Tibial nerve (tissue), 4 donors: ENCODE results near the gene SLC2A9. TPM values are rescaled to one million over a fixed set of nuclear protein-coding genes. Genes with fewer than 3 reads are reported as not detected.
"Not testable (repeated sequence)": the region's sequence is repeated elsewhere in the genome, so short reads cannot be mapped to it uniquely, and the experiment has no call there.

Experiments
- DNase-seq, 2 donors: peaks; one replicate each; pipeline ENCODE4 v3.0.0-alpha.2; 2019; ENCODE audit warnings: low spot score in 2 of 2
- H3K27ac ChIP-seq, 4 donors: fragments of 200-600 bp; sonication (generic) in 3 of 4; one replicate each; pipeline ENCODE4 v1.5.1; 2017 to 2019; ENCODE audit warnings: mild to moderate bottlenecking in 1 of 4
- H3K27me3 ChIP-seq, 2 donors: fragments of 200-600 bp; sonication (generic) in 1 of 2; one replicate each; pipeline versions ENCODE4 v1.5.1 to v1.6.0; 2017 to 2019
- H3K36me3 ChIP-seq, 3 donors: fragments of 200-600 bp; sonication (generic); one replicate each; pipeline ENCODE4 v1.5.1; 2018 to 2019
- H3K4me1 ChIP-seq, 4 donors: fragments of 200-600 bp; sonication (generic) in 3 of 4; one replicate each; pipeline ENCODE4 v1.5.1; 2017 to 2019
- H3K4me3 ChIP-seq, 4 donors: fragments of 200-600 bp; sonication (generic) in 3 of 4; one replicate each; pipeline ENCODE4 v1.5.1; 2017 to 2019; ENCODE audit warnings: mild to moderate bottlenecking in 1 of 4, moderate library complexity in 1 of 4
- H3K9me3 ChIP-seq, 4 donors: fragments of 200-600 bp; sonication (generic) in 3 of 4; one replicate each; pipeline ENCODE4 v1.5.1; 2017 to 2019
- CTCF ChIP-seq, 5 experiments: fragments of 200-600 bp in 3 of 5; fragments of 450-650 bp in 2 of 5; sonication (generic) in 3 of 5; IDR thresholded peaks; one replicate each; pipeline ENCODE4 v1.5.1; 2016 to 2019; ENCODE audit warnings: antibody characterized with exemption in 5 of 5, mild to moderate bottlenecking in 3 of 5, moderate library complexity in 2 of 5
- EP300 ChIP-seq, 2 donors: sonication (generic); formaldehyde crosslinking; IDR thresholded peaks; one replicate each; pipeline ENCODE4 v1.6.1; 2017; ENCODE audit warnings: antibody characterized with exemption in 2 of 2, mild to moderate bottlenecking in 1 of 2
- POLR2A ChIP-seq, 2 donors: fragments of 450-650 bp; IDR thresholded peaks; one replicate each; pipeline ENCODE4 v1.6.1; 2017; ENCODE audit warnings: antibody characterized with exemption in 2 of 2, mild to moderate bottlenecking in 2 of 2, moderate library complexity in 2 of 2
- WGBS, 2 donors: methylation state at CpG; one replicate each; pipeline ENCODE4 v1.1.5; 2018; 5-methylcytosine and 5-hydroxymethylcytosine counted together
- total RNA-seq, 4 donors: library from RNA; depleted of rRNA; stranded (reverse); fragments of >200 nt; gene quantifications; one replicate each; pipeline ENCODE4 v1.1.0, GENCODE V29; 2016

Gene SLC2A9
- total RNA-seq, 4 donors from 2014 or later = 2.7 to 10.7 (median 6.0) TPM

- DNase-seq = no peak
- TF ChIP-seq CTCF (IDR thresholded peaks at IDR 0.05) = no peak
- TF ChIP-seq EP300 (IDR thresholded peaks at IDR 0.05) = no peak
- no peak for TF ChIP-seq POLR2A (IDR thresholded peaks at IDR 0.05)
- WGBS, 2 donors = 86 to 92% methylated on average over 6 of the region's 6 CpGs
Observed at GRCh38 chr4:9983211-9983610, 38.1 kb downstream of the SLC2A9 start.

GRCh38 chr4:9981899-9982298 is 39.4 kb downstream of the SLC2A9 start:
- not testable (repeated sequence) for H3K27me3 ChIP-seq, DNase-seq, H3K4me1 ChIP-seq, H3K4me3 ChIP-seq, H3K9me3 ChIP-seq, H3K27ac ChIP-seq
- 94 to 96% methylated on average over 14 of the region's 14 CpGs for WGBS, 2 donors
- peaks cover 0 to 24% (median 0%) of the 10 kb centered on the region in 3 donors for H3K36me3 ChIP-seq

More at GRCh38 chr4:9983211-9983610, 38.1 kb downstream of the SLC2A9 start:
- H3K4me1 ChIP-seq = no peaks in the 10 kb centered on the region
- H3K27ac ChIP-seq = no peak overlapping the region
- peaks cover 0 to 24% (median 0%) of the 10 kb centered on the region in 3 donors for H3K36me3 ChIP-seq
- no peaks in the 10 kb centered on the region for H3K9me3 ChIP-seq
- H3K4me3 ChIP-seq = no peak overlapping the region
- H3K27me3 ChIP-seq = no peaks in the 10 kb centered on the region

- 96 to 97% methylated on average over 5 of the region's 5 CpGs for WGBS, 2 donors
- Histone ChIP-seq H3K27ac (no peak overlapping the region), H3K4me3 (no peak overlapping the region), H3K4me1 (no peaks in the 10 kb centered on the region), H3K27me3 (no peaks in the 10 kb centered on the region), H3K36me3 (peaks cover 0 to 29% (median 0%) of the 10 kb centered on the region in 3 donors), H3K9me3 (no peaks in the 10 kb centered on the region)
- TF ChIP-seq EP300 (IDR thresholded peaks at IDR 0.05) (no peak), CTCF (IDR thresholded peaks at IDR 0.05) (no peak), POLR2A (IDR thresholded peaks at IDR 0.05) (no peak)
- no peak for DNase-seq
Observed at GRCh38 chr4:9980898-9981297, 40.4 kb downstream of the SLC2A9 start.

- DNase-seq = no peak
- WGBS, 2 donors = 44 to 46% methylated on average over 10 of the region's 10 CpGs
- H3K36me3 ChIP-seq = peaks cover 0 to 19% (median 0%) of the 10 kb centered on the region in 3 donors
- H3K9me3 ChIP-seq = peaks cover 0 to 5% (median under 1%) of the 10 kb centered on the region in 4 donors
- H3K27me3 ChIP-seq = no peaks in the 10 kb centered on the region
- TF ChIP-seq CTCF (IDR thresholded peaks at IDR 0.05) (no peak), POLR2A (IDR thresholded peaks at IDR 0.05) (no peak), EP300 (IDR thresholded peaks at IDR 0.05) (no peak)
- H3K4me3 ChIP-seq = no peak overlapping the region
- no peaks in the 10 kb centered on the region for H3K4me1 ChIP-seq
- H3K27ac ChIP-seq = no peak overlapping the region
Observed at GRCh38 chr4:9979101-9979701, 42.1 kb downstream of the SLC2A9 start.

- H3K4me3 ChIP-seq = no peak overlapping the region
- TF ChIP-seq POLR2A (IDR thresholded peaks at IDR 0.05) (no peak), CTCF (IDR thresholded peaks at IDR 0.05) (no peak), EP300 (IDR thresholded peaks at IDR 0.05) (no peak)
- 80 to 87% methylated on average over 11 of the region's 11 CpGs for WGBS, 2 donors
- peaks cover 0 to 5% (median 2%) of the 10 kb centered on the region in 4 donors for H3K9me3 ChIP-seq
- no peaks in the 10 kb centered on the region for H3K4me1 ChIP-seq
- no peak for DNase-seq
- no peak overlapping the region for H3K27ac ChIP-seq
- H3K36me3 ChIP-seq = peaks cover 0 to 11% (median 0%) of the 10 kb centered on the region in 3 donors
- H3K27me3 ChIP-seq = no peaks in the 10 kb centered on the region
Observed at GRCh38 chr4:9977518-9978031, 43.7 kb downstream of the SLC2A9 start.
